ENCODE data around the gene XXYLT1. TPM values are rescaled to one million over a fixed set of nuclear protein-coding genes. Genes with fewer than 3 reads are reported as not detected.

Gene XXYLT1
- total RNA-seq, 1 experiment from 2014 or later = 10.9 TPM

DNA sequence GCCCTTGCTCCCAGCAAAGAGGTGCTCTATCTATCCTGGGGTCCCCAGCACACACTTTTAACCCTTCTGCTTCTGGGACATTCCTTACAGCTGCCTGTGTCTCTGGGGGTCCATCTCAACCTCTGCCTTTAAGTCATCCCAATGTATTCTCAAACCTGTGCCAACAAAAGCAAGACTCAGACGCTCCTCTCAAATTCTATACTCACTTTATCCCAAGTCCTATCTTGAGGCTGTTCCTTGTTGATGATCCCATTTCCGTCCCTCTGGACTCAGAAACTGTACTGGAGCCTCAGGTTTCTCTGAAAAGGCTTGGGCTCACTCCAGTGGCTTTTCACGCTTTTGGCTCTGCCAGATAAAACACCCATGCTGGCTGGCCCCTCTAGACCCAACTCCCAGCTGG lies 69.7 kb downstream of the XXYLT1 start:
- no peaks in the 10 kb centered on the region for H4K20me1 ChIP-seq (ENCODE audit: insufficient read depth)
- ChIA-PET POLR2A (no interaction called here), RAD21 (ENCODE audit: low non-redundant PET in 1 of 2, low total read pairs in 2 of 2, uncharacterized antibody in 2 of 2, unreplicated experiment in 2 of 2) (no interaction called here), CTCF (no interaction called here)
- H3K79me2 ChIP-seq (ENCODE audit: insufficient read depth, low read length) = 0 out of 2 replicates have a peak, but pooled peaks cover 5% of the 10 kb centered on the region
- DNase-seq (ENCODE audit: low read depth, low spot score) (no peak), ATAC-seq (no peak)
- H3K4me3 ChIP-seq (replicated peaks in 1 of 2; ENCODE audit: low read depth in 1 of 2, low read length in 2 of 2) = no peak overlapping the region
- no peak overlapping the region for H3K27ac ChIP-seq (ENCODE audit: low read depth, low read length)
- no peaks in the 10 kb centered on the region for H3K9me3 ChIP-seq (ENCODE audit: control insufficient read depth in 1 of 2, insufficient read depth in 1 of 2, low read depth in 1 of 2, low read length in 2 of 2)
- no peak overlapping the region for H2AFZ ChIP-seq (ENCODE audit: low read depth, low read length, poor library complexity, severe bottlenecking)
- no peaks in the 10 kb centered on the region for H3K9me2 ChIP-seq (ENCODE audit: insufficient read depth)
- H3K4me2 ChIP-seq (ENCODE audit: low read length) = no peak overlapping the region
- intact Hi-C loops (cut with micrococcal nuclease) = no loop called here
- no peaks in the 10 kb centered on the region for H3K27me3 ChIP-seq (ENCODE audit: insufficient read depth, low read length)
- H3K4me1 ChIP-seq (ENCODE audit: control insufficient read depth in 1 of 2, insufficient read depth in 2 of 2, low read length in 2 of 2) = peaks cover 10 to 48% of the 10 kb centered on the region in 2 experiments; a peak in 3 of 4 replicates
- H3K36me3 ChIP-seq (ENCODE audit: control insufficient read depth in 1 of 2, insufficient read depth in 2 of 2, low read length in 2 of 2) = no peaks in the 10 kb centered on the region
- H3K9ac ChIP-seq (ENCODE audit: low read length) = no peak overlapping the region
- TF ChIP-seq, protein P1, sequence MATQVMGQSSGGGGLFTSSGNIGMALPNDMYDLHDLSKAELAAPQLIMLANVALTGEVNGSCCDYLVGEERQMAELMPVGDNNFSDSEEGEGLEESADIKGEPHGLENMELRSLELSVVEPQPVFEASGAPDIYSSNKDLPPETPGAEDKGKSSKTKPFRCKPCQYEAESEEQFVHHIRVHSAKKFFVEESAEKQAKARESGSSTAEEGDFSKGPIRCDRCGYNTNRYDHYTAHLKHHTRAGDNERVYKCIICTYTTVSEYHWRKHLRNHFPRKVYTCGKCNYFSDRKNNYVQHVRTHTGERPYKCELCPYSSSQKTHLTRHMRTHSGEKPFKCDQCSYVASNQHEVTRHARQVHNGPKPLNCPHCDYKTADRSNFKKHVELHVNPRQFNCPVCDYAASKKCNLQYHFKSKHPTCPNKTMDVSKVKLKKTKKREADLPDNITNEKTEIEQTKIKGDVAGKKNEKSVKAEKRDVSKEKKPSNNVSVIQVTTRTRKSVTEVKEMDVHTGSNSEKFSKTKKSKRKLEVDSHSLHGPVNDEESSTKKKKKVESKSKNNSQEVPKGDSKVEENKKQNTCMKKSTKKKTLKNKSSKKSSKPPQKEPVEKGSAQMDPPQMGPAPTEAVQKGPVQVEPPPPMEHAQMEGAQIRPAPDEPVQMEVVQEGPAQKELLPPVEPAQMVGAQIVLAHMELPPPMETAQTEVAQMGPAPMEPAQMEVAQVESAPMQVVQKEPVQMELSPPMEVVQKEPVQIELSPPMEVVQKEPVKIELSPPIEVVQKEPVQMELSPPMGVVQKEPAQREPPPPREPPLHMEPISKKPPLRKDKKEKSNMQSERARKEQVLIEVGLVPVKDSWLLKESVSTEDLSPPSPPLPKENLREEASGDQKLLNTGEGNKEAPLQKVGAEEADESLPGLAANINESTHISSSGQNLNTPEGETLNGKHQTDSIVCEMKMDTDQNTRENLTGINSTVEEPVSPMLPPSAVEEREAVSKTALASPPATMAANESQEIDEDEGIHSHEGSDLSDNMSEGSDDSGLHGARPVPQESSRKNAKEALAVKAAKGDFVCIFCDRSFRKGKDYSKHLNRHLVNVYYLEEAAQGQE (IDR thresholded peaks at IDR 0.05; ENCODE audit: low read depth) = no peak
- no peak for TF ChIP-seq FOSL1 (IDR thresholded peaks at IDR 0.05; ENCODE audit: low read depth)
- TF ChIP-seq SIN3A (IDR thresholded peaks at IDR 0.05; ENCODE audit: low read depth) = no peak
- no peak for TF ChIP-seq TCF7L2 (IDR thresholded peaks at IDR 0.05; ENCODE audit: borderline replicate concordance, extremely low read depth, insufficient read depth, insufficient read length)
- no peak for TF ChIP-seq ATF3 (IDR thresholded peaks at IDR 0.05)
- TF ChIP-seq EZH2phosphoT487 (IDR thresholded peaks at IDR 0.05; ENCODE audit: borderline replicate concordance) = no peak
- TF ChIP-seq, protein P2, sequence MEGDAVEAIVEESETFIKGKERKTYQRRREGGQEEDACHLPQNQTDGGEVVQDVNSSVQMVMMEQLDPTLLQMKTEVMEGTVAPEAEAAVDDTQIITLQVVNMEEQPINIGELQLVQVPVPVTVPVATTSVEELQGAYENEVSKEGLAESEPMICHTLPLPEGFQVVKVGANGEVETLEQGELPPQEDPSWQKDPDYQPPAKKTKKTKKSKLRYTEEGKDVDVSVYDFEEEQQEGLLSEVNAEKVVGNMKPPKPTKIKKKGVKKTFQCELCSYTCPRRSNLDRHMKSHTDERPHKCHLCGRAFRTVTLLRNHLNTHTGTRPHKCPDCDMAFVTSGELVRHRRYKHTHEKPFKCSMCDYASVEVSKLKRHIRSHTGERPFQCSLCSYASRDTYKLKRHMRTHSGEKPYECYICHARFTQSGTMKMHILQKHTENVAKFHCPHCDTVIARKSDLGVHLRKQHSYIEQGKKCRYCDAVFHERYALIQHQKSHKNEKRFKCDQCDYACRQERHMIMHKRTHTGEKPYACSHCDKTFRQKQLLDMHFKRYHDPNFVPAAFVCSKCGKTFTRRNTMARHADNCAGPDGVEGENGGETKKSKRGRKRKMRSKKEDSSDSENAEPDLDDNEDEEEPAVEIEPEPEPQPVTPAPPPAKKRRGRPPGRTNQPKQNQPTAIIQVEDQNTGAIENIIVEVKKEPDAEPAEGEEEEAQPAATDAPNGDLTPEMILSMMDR (IDR thresholded peaks at IDR 0.05 in 2 of 3, conservative IDR thresholded peaks at IDR 0.05 in 1 of 3; ENCODE audit: borderline replicate concordance in 1 of 3, insufficient read depth in 1 of 3, low read depth in 2 of 3, low read length in 2 of 3) = no peak
- TF ChIP-seq, protein P3, sequence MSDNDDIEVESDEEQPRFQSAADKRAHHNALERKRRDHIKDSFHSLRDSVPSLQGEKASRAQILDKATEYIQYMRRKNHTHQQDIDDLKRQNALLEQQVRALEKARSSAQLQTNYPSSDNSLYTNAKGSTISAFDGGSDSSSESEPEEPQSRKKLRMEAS (IDR thresholded peaks at IDR 0.05) = no peak
- TF ChIP-seq YY1 (IDR thresholded peaks at IDR 0.05; ENCODE audit: extremely low read depth, insufficient replicate concordance, low read depth, low read length) = no peak
- TF ChIP-seq POLR2A (IDR thresholded peaks at IDR 0.05; ENCODE audit: borderline replicate concordance, extremely low read depth, insufficient read depth, insufficient read length) = no peak
- TF ChIP-seq JUND (IDR thresholded peaks at IDR 0.05) = no peak
- no peak for TF ChIP-seq CEBPB (IDR thresholded peaks at IDR 0.05; ENCODE audit: low read depth)
- TF ChIP-seq ELF1 (IDR thresholded peaks at IDR 0.05; ENCODE audit: borderline replicate concordance, low read depth) = no peak
- TF ChIP-seq EGR1 (IDR thresholded peaks at IDR 0.05; ENCODE audit: low read depth) = no peak
- TF ChIP-seq ZFX (IDR thresholded peaks at IDR 0.05) = no peak
- TF ChIP-seq POLR2AphosphoS5 (IDR thresholded peaks at IDR 0.05; ENCODE audit: low read depth, low read length) = no peak
- TF ChIP-seq SP1 (IDR thresholded peaks at IDR 0.05; ENCODE audit: low read depth) = no peak
- no peak for TF ChIP-seq CBX3 (IDR thresholded peaks at IDR 0.05; ENCODE audit: low read depth)
- no peak for TF ChIP-seq RAD21 (IDR thresholded peaks at IDR 0.05; ENCODE audit: low read depth)
- TF ChIP-seq, protein P4, sequence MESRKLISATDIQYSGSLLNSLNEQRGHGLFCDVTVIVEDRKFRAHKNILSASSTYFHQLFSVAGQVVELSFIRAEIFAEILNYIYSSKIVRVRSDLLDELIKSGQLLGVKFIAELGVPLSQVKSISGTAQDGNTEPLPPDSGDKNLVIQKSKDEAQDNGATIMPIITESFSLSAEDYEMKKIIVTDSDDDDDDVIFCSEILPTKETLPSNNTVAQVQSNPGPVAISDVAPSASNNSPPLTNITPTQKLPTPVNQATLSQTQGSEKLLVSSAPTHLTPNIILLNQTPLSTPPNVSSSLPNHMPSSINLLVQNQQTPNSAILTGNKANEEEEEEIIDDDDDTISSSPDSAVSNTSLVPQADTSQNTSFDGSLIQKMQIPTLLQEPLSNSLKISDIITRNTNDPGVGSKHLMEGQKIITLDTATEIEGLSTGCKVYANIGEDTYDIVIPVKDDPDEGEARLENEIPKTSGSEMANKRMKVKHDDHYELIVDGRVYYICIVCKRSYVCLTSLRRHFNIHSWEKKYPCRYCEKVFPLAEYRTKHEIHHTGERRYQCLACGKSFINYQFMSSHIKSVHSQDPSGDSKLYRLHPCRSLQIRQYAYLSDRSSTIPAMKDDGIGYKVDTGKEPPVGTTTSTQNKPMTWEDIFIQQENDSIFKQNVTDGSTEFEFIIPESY (IDR thresholded peaks at IDR 0.05; ENCODE audit: extremely low read depth, insufficient replicate concordance, low read length) = no peak
- no TSS peak for BruUV-seq (replicated peaks)

Measured in HCT116 (cell line).